HG03575 (cell line): ENCODE measurements around the gene RPS6KA2.

ENCODE experiments used
- ATAC-seq: cut with Tn5 transposase; IDR thresholded peaks from one replicate; pipeline ENCODE4 v1.9.1; 2021; ENCODE audit not compliant: unreplicated experiment, insufficient number of reproducible peaks, low FRiP score; ENCODE audit errors: extremely low read depth

RPS6KA2 gene

DNA sequence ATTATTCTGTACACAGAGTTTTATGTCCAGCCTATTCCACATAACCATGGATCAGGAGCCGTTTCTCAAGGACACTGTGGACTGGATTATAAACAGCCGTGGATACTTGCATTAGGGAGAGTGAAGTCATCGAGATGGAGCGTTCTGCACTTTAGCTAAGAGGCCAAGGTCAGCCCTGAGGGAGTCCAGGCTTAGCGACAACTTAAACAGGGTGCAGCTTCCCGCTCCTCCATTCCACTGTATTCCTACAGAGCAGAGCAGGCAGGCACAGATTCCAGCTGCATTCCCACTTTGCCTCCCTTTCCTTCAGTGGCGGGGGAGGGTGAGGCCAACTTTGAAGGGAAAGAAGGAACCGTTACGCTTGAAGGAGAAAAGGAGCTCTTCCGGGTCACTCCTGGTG, 100.1 kb downstream of the RPS6KA2 start:
- ATAC-seq = no peak

GRCh38 chr6:166525567-166525966, 101.5 kb downstream of the RPS6KA2 start:
- ATAC-seq = no peak

GRCh38 chr6:166523782-166524559, 103.1 kb downstream of the RPS6KA2 start:
- no peak for ATAC-seq

- no peak for ATAC-seq
Observed at GRCh38 chr6:166520905-166521834, 105.9 kb downstream of the RPS6KA2 start.

GRCh38 chr6:166516251-166516884, 110.7 kb downstream of the RPS6KA2 start:
- ATAC-seq = no peak

- no peak for ATAC-seq
Observed at GRCh38 chr6:166515072-166515810, 111.8 kb downstream of the RPS6KA2 start.

DNA sequence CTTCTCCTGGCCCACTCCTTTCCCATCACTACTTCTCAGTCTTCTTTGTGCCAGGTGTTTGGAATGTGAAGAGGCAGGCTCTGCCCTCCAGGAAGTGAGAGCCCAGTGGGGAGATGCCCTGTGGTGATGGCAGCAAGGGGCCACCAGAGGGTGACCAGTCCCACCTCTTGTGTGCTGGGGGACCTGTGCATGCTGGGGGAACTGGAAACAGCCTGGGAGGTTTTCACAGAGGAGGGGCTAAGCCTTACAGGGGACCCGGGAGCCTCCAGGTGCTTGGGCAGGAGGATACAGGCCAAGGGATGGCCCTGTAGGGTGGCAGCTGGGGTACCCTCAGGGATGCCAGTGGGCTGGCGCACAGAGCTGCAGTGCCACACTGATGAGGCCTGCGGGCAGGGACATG, 112.9 kb downstream of the RPS6KA2 start:
- no peak for ATAC-seq

DNA sequence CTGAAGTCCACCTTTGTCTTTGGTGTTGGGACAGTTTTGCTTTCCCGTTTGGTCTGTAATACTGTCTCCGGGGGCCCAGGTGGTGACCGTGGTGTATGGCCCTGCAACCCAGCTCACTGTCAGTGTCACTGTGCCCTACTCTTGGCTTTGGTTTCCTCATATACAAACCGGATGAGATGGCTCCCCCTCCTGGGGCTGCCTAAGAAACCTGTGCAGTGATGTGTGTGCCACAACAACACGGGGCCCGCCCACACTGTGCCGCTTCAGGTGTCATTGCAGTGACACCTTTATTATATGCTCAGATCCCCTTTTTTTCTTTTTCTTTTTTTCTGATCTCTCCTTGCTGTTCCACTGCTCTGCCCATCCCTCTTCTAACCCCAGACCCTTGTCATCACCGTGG, 114.5 kb downstream of the RPS6KA2 start:
- peak; percentile 75 for ATAC-seq

GRCh38 chr6:166511316-166511715, 115.7 kb downstream of the RPS6KA2 start:
- ATAC-seq = no peak

DNA sequence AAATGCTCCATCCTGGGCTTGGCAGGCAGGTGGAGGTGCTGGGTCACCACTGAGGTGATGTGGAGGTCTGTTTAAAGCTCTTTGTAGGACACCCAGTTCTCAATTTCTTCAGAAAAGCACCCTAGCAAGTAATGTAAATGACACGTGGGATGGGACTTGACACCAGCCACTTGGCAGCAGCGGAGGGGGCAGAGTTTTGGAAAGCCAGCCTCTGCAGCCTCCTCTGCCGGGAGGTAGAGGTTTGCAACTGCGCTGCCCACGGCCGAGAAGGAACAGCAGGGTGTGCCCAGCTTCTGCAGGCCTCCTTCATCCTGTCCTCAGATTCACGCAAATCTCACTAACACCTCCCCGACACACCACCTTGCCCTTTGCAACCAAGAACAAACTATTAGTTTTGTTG, 117.9 kb downstream of the RPS6KA2 start:
- no peak for ATAC-seq

GRCh38 chr6:166508726-166509125, 118.3 kb downstream of the RPS6KA2 start:
- no peak for ATAC-seq

- ATAC-seq = no peak
Observed at GRCh38 chr6:166507809-166508564, 119.1 kb downstream of the RPS6KA2 start.

DNA sequence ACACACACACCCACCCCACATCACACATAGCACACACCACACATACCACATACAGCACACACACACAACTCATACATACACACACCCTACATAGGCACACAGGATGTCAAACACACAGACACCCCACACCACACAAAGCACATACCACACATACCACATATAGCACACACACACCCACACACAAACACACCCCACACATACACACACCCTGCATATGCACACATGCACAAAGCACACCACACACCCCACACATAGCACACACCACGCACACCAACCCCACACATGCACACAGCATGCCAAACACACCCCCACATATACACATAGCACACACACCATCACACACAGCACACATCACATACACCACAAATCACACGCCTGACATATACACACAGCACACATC, 119.7 kb downstream of the RPS6KA2 start:
- ATAC-seq = no peak

DNA sequence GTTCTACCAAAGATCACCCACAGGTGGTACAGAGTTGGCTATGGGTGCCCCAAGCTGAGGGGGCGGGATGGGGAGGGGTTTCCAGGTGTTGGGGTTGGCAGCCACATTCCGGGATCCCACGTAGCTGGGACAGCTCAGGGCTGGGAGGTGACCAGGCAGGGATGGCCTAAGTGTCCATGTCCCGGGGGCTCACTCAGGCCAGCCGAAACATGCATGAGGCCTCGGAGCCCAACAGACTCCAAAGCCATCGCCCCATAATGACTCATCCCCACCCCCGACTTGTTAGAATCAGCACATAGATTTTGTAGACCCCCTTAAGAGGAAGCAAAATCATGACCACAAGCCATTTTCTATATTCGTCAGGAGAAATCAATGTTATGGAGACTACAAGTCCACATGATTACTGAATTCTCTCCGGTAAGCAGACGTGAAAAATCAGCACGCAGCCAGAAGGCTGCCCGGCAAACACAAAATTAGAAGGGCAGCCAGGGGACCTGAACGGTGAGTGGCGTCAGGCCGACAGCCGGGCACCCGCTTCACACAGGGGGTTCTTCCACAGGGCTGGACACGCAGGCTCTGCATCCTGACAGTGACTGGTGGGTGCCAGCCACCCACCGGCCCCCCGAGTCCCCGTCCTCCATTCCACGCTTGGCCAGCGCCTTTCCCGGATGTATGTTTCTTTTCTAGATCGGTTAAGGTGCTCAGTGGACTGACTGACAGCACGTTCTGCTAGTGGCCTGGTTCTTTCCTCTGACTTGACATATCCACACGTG, 121.7 kb downstream of the RPS6KA2 start:
- ATAC-seq = no peak

- ATAC-seq = no peak
Observed at GRCh38 chr6:166504100-166504499, 123.0 kb downstream of the RPS6KA2 start.

DNA sequence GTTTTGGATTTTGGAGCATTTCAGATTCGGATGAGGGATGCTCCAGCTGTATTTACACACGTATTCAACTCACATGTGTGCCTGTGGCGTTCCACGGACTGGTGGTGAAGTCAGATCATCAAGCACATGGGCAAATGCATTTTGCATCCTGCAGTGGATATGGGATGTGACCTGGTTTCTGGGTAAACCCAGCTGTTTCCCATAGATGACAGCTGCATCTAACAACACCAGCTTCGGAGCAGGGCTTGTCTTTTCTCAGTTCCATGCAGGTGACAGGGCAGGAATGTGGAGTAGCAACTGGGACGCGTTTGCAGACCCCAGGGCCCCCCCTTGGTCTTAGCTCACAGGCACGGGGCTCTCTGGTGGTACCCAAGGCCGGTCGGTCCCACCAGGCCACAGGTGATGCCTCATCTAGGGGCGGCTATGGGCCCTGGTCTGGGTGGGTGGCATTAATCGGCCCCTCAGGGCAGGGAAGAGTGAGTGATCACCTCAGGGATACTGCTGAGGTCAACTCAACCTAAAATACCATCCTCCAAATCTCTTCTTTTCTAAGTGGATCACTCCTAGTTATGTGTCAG, 123.8 kb downstream of the RPS6KA2 start:
- no peak for ATAC-seq

DNA sequence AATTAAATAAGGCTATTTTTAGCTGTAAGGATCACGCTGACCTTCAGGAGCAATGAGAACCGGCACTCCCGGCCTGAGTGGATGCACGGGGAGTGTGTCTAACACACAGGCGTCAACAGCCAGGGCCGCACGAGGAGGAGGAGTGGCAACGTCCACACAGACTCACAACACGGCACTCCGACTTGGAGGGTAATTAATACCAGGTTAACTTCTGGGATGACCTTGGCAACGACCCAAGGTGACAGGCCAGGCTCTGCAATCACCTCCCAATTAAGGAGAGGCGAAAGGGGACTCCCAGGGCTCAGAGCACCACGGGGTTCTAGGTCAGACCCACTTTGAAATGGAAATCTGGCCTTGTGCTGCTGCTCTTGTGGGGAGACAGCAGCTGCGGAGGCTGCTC, 124.6 kb downstream of the RPS6KA2 start:
- no peak for ATAC-seq
